GM12878 (cell line): Measurements from ENCODE around the gene PHACTR3. TPM values are rescaled to one million over a fixed set of nuclear protein-coding genes. Genes with fewer than 3 reads are reported as not detected.

Experiments
- ATAC-seq: fragments of 200-7000 bp; cut with Tn5 transposase; 3 replicates; pipeline ENCODE4 v1.9.1; 2020; ENCODE audit warnings: mild to moderate bottlenecking, moderate library complexity
- BruUV-seq: library from RNA; stranded (reverse); fragments of 400-500 nt; replicated peaks from 2 replicates; lab custom pipeline; 2021; lab: Mats Ljungman, UMichigan
- CTCF ChIA-PET: fragments of 300-600 bp; sonication (Branson Sonifier 250); formaldehyde crosslinking; extraction: SDS; loops from one replicate; lab custom pipeline; 2021; ENCODE audit warnings: inconsistent platforms; lab: Yijun Ruan, JAX
- POLR2A ChIA-PET: fragments of 350-600 bp; formaldehyde crosslinking; extraction: SDS; loops from one replicate; lab custom pipeline; 2021; ENCODE audit warnings: inconsistent platforms; lab: Charles Lee
- RAD21 ChIA-PET: fragments of 300-600 bp; sonication (Branson Sonifier 250); formaldehyde crosslinking; loops from one replicate; lab custom pipeline; 2023; ENCODE audit warnings: antibody characterized with exemption; ENCODE audit not compliant: unreplicated experiment; lab: Charles Lee
- SMC1A ChIA-PET: fragments of 300-600 bp; sonication (Branson Sonifier 250); formaldehyde crosslinking; loops from one replicate; lab custom pipeline; 2023; ENCODE audit not compliant: unreplicated experiment, uncharacterized antibody; lab: Charles Lee
- DNase-seq: peaks from one replicate; pipeline ENCODE4 v3.0.0-alpha.2; 2011; ENCODE audit warnings: low read depth, low spot score
- FAIRE-seq: peaks from 3 replicates; lab custom pipeline; 2011; peaks lifted over from hg19 to GRCh38; lab: Jason Lieb, UNC
- H2AFZ ChIP-seq: 2 replicates; pipeline ENCODE4 v1.6.0; 2011; ENCODE audit warnings: low read depth, low read length, control low read depth; ENCODE audit not compliant: control insufficient read depth
- H3K27ac ChIP-seq: 2 replicates; pipeline ENCODE4 v1.5.1; 2011; ENCODE audit warnings: control low read depth; ENCODE audit not compliant: control insufficient read depth, insufficient read depth
- H3K27me3 ChIP-seq, 2 experiments: replicated peaks in 1 of 2; 2 replicates each; pipeline versions ENCODE4 v1.6.0 to v1.6.1; 2011; ENCODE audit warnings: low read length in 1 of 2; ENCODE audit not compliant: control insufficient read depth in 2 of 2, insufficient read depth in 2 of 2
- H3K36me3 ChIP-seq, 2 experiments: 2 replicates each; pipeline ENCODE4 v1.5.1; 2011; ENCODE audit warnings: low read length in 1 of 2; ENCODE audit not compliant: control insufficient read depth in 2 of 2, insufficient read depth in 2 of 2
- H3K4me1 ChIP-seq: 2 replicates; pipeline ENCODE4 v1.6.1; 2011; ENCODE audit warnings: mild to moderate bottlenecking, low read length, moderate library complexity, mixed read lengths; ENCODE audit not compliant: control insufficient read depth, insufficient read depth
- H3K4me2 ChIP-seq: 2 replicates; pipeline ENCODE4 v1.6.0; 2011; ENCODE audit warnings: control low read depth; ENCODE audit not compliant: control insufficient read depth, insufficient read depth
- H3K4me3 ChIP-seq: fragments of 200-600 bp; sonication (generic); 2 replicates; pipeline ENCODE4 v1.5.1; 2016
- H3K79me2 ChIP-seq: 2 replicates; pipeline ENCODE4 v1.6.0; 2011; ENCODE audit warnings: low read length; ENCODE audit not compliant: control insufficient read depth, insufficient read depth
- H3K9ac ChIP-seq: 2 replicates; pipeline ENCODE4 v1.8.0; 2011; ENCODE audit warnings: low read length, control low read depth, mixed read lengths; ENCODE audit not compliant: control insufficient read depth, insufficient read depth
- H3K9me3 ChIP-seq: replicated peaks from 3 replicates; pipeline ENCODE4 v1.5.1; 2011; ENCODE audit warnings: mild to moderate bottlenecking, low read length; ENCODE audit not compliant: control insufficient read depth, insufficient read depth
- H4K20me1 ChIP-seq: 2 replicates; pipeline ENCODE4 v1.6.0; 2011; ENCODE audit not compliant: control insufficient read depth, insufficient read depth
- BCLAF1 ChIP-seq: fragments of 450-650 bp; IDR thresholded peaks from 2 replicates; pipeline ENCODE4 v1.6.1; 2017; ENCODE audit warnings: antibody characterized with exemption, mild to moderate bottlenecking, moderate library complexity
- CEBPB ChIP-seq, 2 experiments: fragments of 150-350 bp in 1 of 2; IDR thresholded peaks; 2 replicates each; pipeline ENCODE4 v1.6.1; 2012 to 2014; ENCODE audit warnings: low read depth in 2 of 2, low read length in 2 of 2, borderline replicate concordance in 1 of 2, inconsistent platforms in 1 of 2
- EGR1 ChIP-seq, 2 experiments: IDR thresholded peaks; 1 replicate in 1 of 2; 2 replicates in 1 of 2; pipeline ENCODE4 v1.6.1; 2011 to 2012; ENCODE audit warnings: low read depth in 2 of 2, low read length in 2 of 2, borderline replicate concordance in 1 of 2, mild to moderate bottlenecking in 1 of 2, moderate library complexity in 1 of 2
- ETV6 ChIP-seq, 2 experiments: fragments of 450-650 bp in 1 of 2; IDR thresholded peaks in 1 of 2; conservative IDR thresholded peaks in 1 of 2; 2 replicates each; pipeline ENCODE4 v1.6.1; 2014; ENCODE audit warnings: antibody characterized with exemption in 1 of 2, borderline replicate concordance in 1 of 2, low read depth in 1 of 2, mild to moderate bottlenecking in 1 of 2, moderate library complexity in 1 of 2
- FOXK2 ChIP-seq: fragments of 450-650 bp; IDR thresholded peaks from 2 replicates; pipeline ENCODE4 v1.6.1; 2017; ENCODE audit warnings: mild to moderate bottlenecking, moderate library complexity
- IKZF1 ChIP-seq: fragments of 450-650 bp; conservative IDR thresholded peaks from 2 replicates; pipeline ENCODE4 v1.6.1; 2017; ENCODE audit warnings: antibody characterized with exemption, mild to moderate bottlenecking
- NBN ChIP-seq: fragments of 450-650 bp; IDR thresholded peaks from 2 replicates; pipeline ENCODE4 v1.6.1; 2016
- PBX3 ChIP-seq: IDR thresholded peaks from 2 replicates; pipeline ENCODE4 v1.6.1; 2011; ENCODE audit warnings: mild to moderate bottlenecking, low read depth, low read length, moderate library complexity; ENCODE audit not compliant: insufficient replicate concordance
- SMAD1 ChIP-seq: fragments of 450-650 bp; IDR thresholded peaks from 2 replicates; pipeline ENCODE4 v1.6.1; 2018; ENCODE audit warnings: mild to moderate bottlenecking, low read depth; ENCODE audit not compliant: partially characterized antibody
- TCF3 ChIP-seq: IDR thresholded peaks from 2 replicates; pipeline ENCODE4 v1.6.1; 2012; ENCODE audit warnings: low read depth, mild to moderate bottlenecking, low read length, borderline replicate concordance; ENCODE audit not compliant: insufficient read depth
- TCF7 ChIP-seq: IDR thresholded peaks from 2 replicates; pipeline ENCODE4 v1.6.1; 2014; ENCODE audit warnings: antibody characterized with exemption, borderline replicate concordance
- YY1 ChIP-seq: IDR thresholded peaks from 2 replicates; pipeline ENCODE4 v1.6.1; 2011; ENCODE audit warnings: low read depth, mild to moderate bottlenecking, low read length
- WGBS: methylation state at CpG from one replicate; pipeline ENCODE4 v1.1.6; 2016; ENCODE audit warnings: low lambda C conversion rate; ENCODE audit not compliant: insufficient replicate concordance, insufficient coverage; ENCODE audit errors: missing lambda C conversion rate; 5-methylcytosine and 5-hydroxymethylcytosine counted together
- in situ Hi-C: fragments of 300-500 bp; cut with MboI; formaldehyde crosslinking; loops from 9 replicates; pipeline ENCODE4 v1.14.3; 2018; ENCODE audit warnings: mixed read lengths
- intact Hi-C: fragments of 100-400 bp; cut with micrococcal nuclease; formaldehyde crosslinking; loops from one replicate; pipeline ENCODE4 v1.14.2; 2022; ENCODE audit not compliant: unreplicated experiment
- polyA plus RNA-seq, 11 experiments: library from polyadenylated mRNA; depleted of rRNA in 4 of 11; unstranded in 6 of 11; stranded (reverse) in 5 of 11; fragments of >200 nt; fragmentation: Nextera tagmentation in 4 of 11; fragmentation: Illumina TruSeq in 1 of 11; extraction: Ambion mirVana in 4 of 11; extraction: Trizol in 1 of 11; gene quantifications; 1 replicate in 1 of 11; 2 replicates in 10 of 11; pipeline versions ENCODE4 v1.2.1 to v1.2.3, GENCODE V29; 2011 to 2016; ENCODE audit warnings: inconsistent platforms in 2 of 11, missing spikeins in 2 of 11, low read depth in 1 of 11
- total RNA-seq, 4 experiments: library from RNA; depleted of rRNA in 3 of 4; stranded (reverse); fragments of >200 nt in 3 of 4; fragmentation: Illumina TruSeq in 1 of 4; extraction: Trizol in 1 of 4; gene quantifications; 2 replicates each; pipeline versions ENCODE4 v1.2.1 to v1.2.3, GENCODE V29; 2013 to 2021
- TF ChIP-seq, protein P1 (sequence below): fragments of 450-650 bp; IDR thresholded peaks from 2 replicates; pipeline ENCODE4 v1.6.1; 2016; ENCODE audit warnings: mild to moderate bottlenecking, moderate library complexity, borderline replicate concordance

Gene PHACTR3
- total and polyA plus RNA-seq, 10 of the 15 experiments (the other 5 are each of a cell fraction or from before 2014, with no cell fraction given): 0.17 to 2.7 (median 0.27) TPM; not detected in 1

- BruUV-seq: no TSS peak
- 0 out of 2 replicates have a peak, but pooled peaks cover 2% of the 10 kb centered on the region for H3K4me1 ChIP-seq
- 6% methylated on average over 4 of the region's 4 CpGs for WGBS
- no peak overlapping the region for H3K27ac ChIP-seq
- H4K20me1 ChIP-seq: no peaks in the 10 kb centered on the region
- H2AFZ ChIP-seq: no peak overlapping the region
- H3K27me3 ChIP-seq: no peaks in the 10 kb centered on the region; a peak in 1 of 4 replicates
- DNase-seq (no peak), FAIRE-seq (no peak), ATAC-seq (no peak)
- H3K9ac ChIP-seq: no peak overlapping the region
- TF ChIP-seq EGR1 (IDR thresholded peaks at IDR 0.05; ENCODE audit: borderline replicate concordance in 1 of 2, low read depth in 2 of 2, low read length in 2 of 2) (no peak), NBN (no peak), FOXK2 (no peak), IKZF1 (no peak), ETV6 (conservative IDR thresholded peaks at IDR 0.05 in 1 of 2, IDR thresholded peaks at IDR 0.05 in 1 of 2; ENCODE audit: borderline replicate concordance in 1 of 2, low read depth in 1 of 2) (no peak), PBX3 (no peak), TCF3 (no peak), YY1 (no peak), TCF7 (no peak), BCLAF1 (no peak), CEBPB (IDR thresholded peaks at IDR 0.05; ENCODE audit: borderline replicate concordance in 1 of 2, low read depth in 2 of 2, low read length in 2 of 2) (no peak), SMAD1 (no peak)
- TF ChIP-seq, protein P1, sequence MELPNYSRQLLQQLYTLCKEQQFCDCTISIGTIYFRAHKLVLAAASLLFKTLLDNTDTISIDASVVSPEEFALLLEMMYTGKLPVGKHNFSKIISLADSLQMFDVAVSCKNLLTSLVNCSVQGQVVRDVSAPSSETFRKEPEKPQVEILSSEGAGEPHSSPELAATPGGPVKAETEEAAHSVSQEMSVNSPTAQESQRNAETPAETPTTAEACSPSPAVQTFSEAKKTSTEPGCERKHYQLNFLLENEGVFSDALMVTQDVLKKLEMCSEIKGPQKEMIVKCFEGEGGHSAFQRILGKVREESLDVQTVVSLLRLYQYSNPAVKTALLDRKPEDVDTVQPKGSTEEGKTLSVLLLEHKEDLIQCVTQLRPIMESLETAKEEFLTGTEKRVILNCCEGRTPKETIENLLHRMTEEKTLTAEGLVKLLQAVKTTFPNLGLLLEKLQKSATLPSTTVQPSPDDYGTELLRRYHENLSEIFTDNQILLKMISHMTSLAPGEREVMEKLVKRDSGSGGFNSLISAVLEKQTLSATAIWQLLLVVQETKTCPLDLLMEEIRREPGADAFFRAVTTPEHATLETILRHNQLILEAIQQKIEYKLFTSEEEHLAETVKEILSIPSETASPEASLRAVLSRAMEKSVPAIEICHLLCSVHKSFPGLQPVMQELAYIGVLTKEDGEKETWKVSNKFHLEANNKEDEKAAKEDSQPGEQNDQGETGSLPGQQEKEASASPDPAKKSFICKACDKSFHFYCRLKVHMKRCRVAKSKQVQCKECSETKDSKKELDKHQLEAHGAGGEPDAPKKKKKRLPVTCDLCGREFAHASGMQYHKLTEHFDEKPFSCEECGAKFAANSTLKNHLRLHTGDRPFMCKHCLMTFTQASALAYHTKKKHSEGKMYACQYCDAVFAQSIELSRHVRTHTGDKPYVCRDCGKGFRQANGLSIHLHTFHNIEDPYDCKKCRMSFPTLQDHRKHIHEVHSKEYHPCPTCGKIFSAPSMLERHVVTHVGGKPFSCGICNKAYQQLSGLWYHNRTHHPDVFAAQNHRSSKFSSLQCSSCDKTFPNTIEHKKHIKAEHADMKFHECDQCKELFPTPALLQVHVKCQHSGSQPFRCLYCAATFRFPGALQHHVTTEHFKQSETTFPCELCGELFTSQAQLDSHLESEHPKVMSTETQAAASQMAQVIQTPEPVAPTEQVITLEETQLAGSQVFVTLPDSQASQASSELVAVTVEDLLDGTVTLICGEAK: no peak
- H3K4me3 ChIP-seq: no peak overlapping the region
- no peaks in the 10 kb centered on the region for H3K36me3 ChIP-seq
- H3K9me3 ChIP-seq: no peaks in the 10 kb centered on the region
- POLR2A ChIA-PET: no interaction called here
- H3K79me2 ChIP-seq: no peaks in the 10 kb centered on the region
- no peak overlapping the region for H3K4me2 ChIP-seq
- RAD21 ChIA-PET: no interaction called here
- CTCF ChIA-PET: no interaction called here
- SMC1A ChIA-PET: no interaction called here
- in situ Hi-C loops: no loop called here
- intact Hi-C loops: no loop called here
Observed at GRCh38 chr20:59569305-59569704, 35.0 kb upstream of the PHACTR3 start.
